SK-N-SH treated with all-trans-retinoic acid at 6 μM for 48 hours (cell line): ENCODE measurements around the gene TUBB1.
"Not testable (repeated sequence)": the region's sequence is repeated elsewhere in the genome, so short reads cannot be mapped to it uniquely, and the experiment has no call there.

Experiments
- ATAC-seq: fragments of 200-7000 bp; cut with Tn5 transposase; 3 replicates; pipeline ENCODE4 v1.9.1; 2020; ENCODE audit warnings: mild to moderate bottlenecking, moderate library complexity
- BACH2 ChIP-seq: fragments of 250-450 bp; sonication (Bioruptor Pico); IDR thresholded peaks from 2 replicates; pipeline ENCODE4 v1.9.0; 2021; ENCODE audit warnings: mild to moderate bottlenecking, borderline replicate concordance
- CREB5 ChIP-seq: fragments of 250-450 bp; sonication (Bioruptor Pico); IDR thresholded peaks from 2 replicates; pipeline ENCODE4 v1.5.1; 2020; ENCODE audit warnings: low read depth, mild to moderate bottlenecking, moderate library complexity
- CSRNP3 ChIP-seq: fragments of 250-450 bp; sonication (Bioruptor Pico); IDR thresholded peaks from 2 replicates; pipeline ENCODE4 v1.5.1; 2021; ENCODE audit warnings: mild to moderate bottlenecking, moderate library complexity
- ESRRG ChIP-seq: fragments of 250-450 bp; sonication (Bioruptor Pico); IDR thresholded peaks from 2 replicates; pipeline ENCODE4 v1.6.1; 2021; ENCODE audit warnings: mild to moderate bottlenecking
- GLIS3 ChIP-seq: fragments of 250-450 bp; sonication (Bioruptor Pico); IDR thresholded peaks from 2 replicates; pipeline ENCODE4 v1.5.0; 2020; ENCODE audit warnings: mild to moderate bottlenecking, moderate library complexity
- ISL1 ChIP-seq: fragments of 250-450 bp; sonication (Bioruptor Pico); IDR thresholded peaks from 2 replicates; pipeline ENCODE4 v2.1.2; 2022; ENCODE audit warnings: mild to moderate bottlenecking, moderate library complexity
- PATZ1 ChIP-seq: fragments of 250-450 bp; sonication (Bioruptor Pico); IDR thresholded peaks from 2 replicates; pipeline ENCODE4 v1.8.0; 2020; ENCODE audit warnings: mild to moderate bottlenecking, moderate library complexity, borderline replicate concordance
- PPARA ChIP-seq: fragments of 250-450 bp; sonication (Bioruptor Pico); IDR thresholded peaks from 2 replicates; pipeline ENCODE4 v1.5.0; 2020; ENCODE audit warnings: mild to moderate bottlenecking, borderline replicate concordance
- RARB ChIP-seq: fragments of 250-450 bp; sonication (Bioruptor Pico); IDR thresholded peaks from 2 replicates; pipeline ENCODE4 v1.8.0; 2021; ENCODE audit warnings: mild to moderate bottlenecking, moderate library complexity
- SNAI2 ChIP-seq: fragments of 250-450 bp; sonication (Bioruptor Pico); IDR thresholded peaks from 2 replicates; pipeline ENCODE4 v1.5.0; 2020; ENCODE audit warnings: mild to moderate bottlenecking, moderate library complexity
- TCF4 ChIP-seq: fragments of 250-450 bp; sonication (Bioruptor Pico); IDR thresholded peaks from 2 replicates; pipeline ENCODE4 v1.8.0; 2021; ENCODE audit warnings: mild to moderate bottlenecking, moderate library complexity, borderline replicate concordance
- TOX ChIP-seq: fragments of 250-450 bp; sonication (Bioruptor Pico); IDR thresholded peaks from 2 replicates; pipeline ENCODE4 v1.8.0; 2021; ENCODE audit warnings: mild to moderate bottlenecking, moderate library complexity, borderline replicate concordance
- TSHZ2 ChIP-seq: fragments of 250-450 bp; sonication (Bioruptor Pico); IDR thresholded peaks from 2 replicates; pipeline ENCODE4 v1.5.0; 2020; ENCODE audit warnings: mild to moderate bottlenecking, moderate library complexity
- ZC3H10 ChIP-seq: fragments of 250-450 bp; sonication (Bioruptor Pico); IDR thresholded peaks from 2 replicates; pipeline ENCODE4 v1.5.1; 2021; ENCODE audit warnings: mild to moderate bottlenecking, moderate library complexity
- ZNF565 ChIP-seq: fragments of 450-650 bp; formaldehyde crosslinking; conservative IDR thresholded peaks from 2 replicates; pipeline ENCODE4 v1.5.0; 2020; ENCODE audit warnings: low read depth, mild to moderate bottlenecking, moderate library complexity
- ZNF70 ChIP-seq: fragments of 450-650 bp; formaldehyde crosslinking; IDR thresholded peaks from 2 replicates; pipeline ENCODE4 v1.5.0; 2020; ENCODE audit warnings: mild to moderate bottlenecking, moderate library complexity
- ZNF8 ChIP-seq: fragments of 450-650 bp; formaldehyde crosslinking; IDR thresholded peaks from 2 replicates; pipeline ENCODE4 v1.5.0; 2020; ENCODE audit warnings: mild to moderate bottlenecking, moderate library complexity

The TUBB1 gene

GRCh38 chr20:59010995-59011873 is 8.0 kb upstream of the TUBB1 start:
- peak; percentile 84 for ATAC-seq
- TF ChIP-seq ISL1 (CRISPR knock-in tag) (no peak), PPARA (CRISPR knock-in tag) (no peak), RARB (CRISPR knock-in tag) (no peak), ZNF565 (CRISPR knock-in tag) (no peak), CSRNP3 (CRISPR knock-in tag) (no peak), ZNF70 (CRISPR knock-in tag) (no peak), TOX (CRISPR knock-in tag) (no peak), CREB5 (CRISPR knock-in tag) (no peak), BACH2 (CRISPR knock-in tag) (no peak), ZC3H10 (CRISPR knock-in tag) (no peak), TSHZ2 (CRISPR knock-in tag) (no peak), ZNF8 (CRISPR knock-in tag) (no peak), PATZ1 (CRISPR knock-in tag) (no peak), GLIS3 (CRISPR knock-in tag) (no peak)

GRCh38 chr20:59011874-59012157 is 7.4 kb upstream of the TUBB1 start:
- ATAC-seq, result not testable (repeated sequence)

GRCh38 chr20:59013031-59013951 is 5.9 kb upstream of the TUBB1 start:
- TF ChIP-seq ZNF70 (CRISPR knock-in tag), result no peak
- TF ChIP-seq ESRRG (CRISPR knock-in tag), result no peak
- TF ChIP-seq ZC3H10 (CRISPR knock-in tag), result no peak
- TF ChIP-seq TCF4 (CRISPR knock-in tag), result no peak
- no peak for TF ChIP-seq SNAI2 (CRISPR knock-in tag)
- TF ChIP-seq TSHZ2 (CRISPR knock-in tag), result no peak
- no peak for ATAC-seq
